ENCODE data around the gene AGAP1.

The AGAP1 gene

DNA sequence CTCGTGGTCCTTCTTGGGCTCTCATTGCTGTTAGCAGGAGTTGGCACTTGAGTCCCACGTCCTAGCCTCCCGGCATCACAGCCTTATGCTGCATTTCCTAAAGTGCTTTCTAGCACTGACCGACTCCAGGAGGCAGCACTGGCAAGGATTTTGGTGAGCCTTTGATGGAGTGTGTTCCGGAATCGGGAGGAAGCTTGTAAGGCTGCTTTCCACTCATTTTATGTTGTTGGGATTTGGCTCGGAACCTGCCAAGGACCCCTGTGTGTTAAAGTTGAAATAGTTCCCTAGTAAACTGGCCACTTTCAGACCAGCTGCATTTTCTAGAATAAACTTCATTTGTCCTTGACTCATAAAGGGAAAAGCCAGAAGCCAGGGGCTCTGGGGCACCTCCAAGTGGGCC, 88.9 kb downstream of the AGAP1 start:
- TF ChIP-seq POLR2AphosphoS5 (IDR thresholded peaks at IDR 0.05; ENCODE audit: low read depth, low read length) (no peak), SIN3A (IDR thresholded peaks at IDR 0.05; ENCODE audit: borderline replicate concordance, insufficient read depth, low read length) (no peak), FOXP2 (optimal IDR thresholded peaks at IDR 0.05; ENCODE audit: borderline replicate concordance, extremely low read depth, extremely low read length, insufficient read depth) (no peak), TAF1 (IDR thresholded peaks at IDR 0.05; ENCODE audit: borderline replicate concordance, insufficient read depth, low read length) (no peak)
- TF ChIP-seq, protein P1, sequence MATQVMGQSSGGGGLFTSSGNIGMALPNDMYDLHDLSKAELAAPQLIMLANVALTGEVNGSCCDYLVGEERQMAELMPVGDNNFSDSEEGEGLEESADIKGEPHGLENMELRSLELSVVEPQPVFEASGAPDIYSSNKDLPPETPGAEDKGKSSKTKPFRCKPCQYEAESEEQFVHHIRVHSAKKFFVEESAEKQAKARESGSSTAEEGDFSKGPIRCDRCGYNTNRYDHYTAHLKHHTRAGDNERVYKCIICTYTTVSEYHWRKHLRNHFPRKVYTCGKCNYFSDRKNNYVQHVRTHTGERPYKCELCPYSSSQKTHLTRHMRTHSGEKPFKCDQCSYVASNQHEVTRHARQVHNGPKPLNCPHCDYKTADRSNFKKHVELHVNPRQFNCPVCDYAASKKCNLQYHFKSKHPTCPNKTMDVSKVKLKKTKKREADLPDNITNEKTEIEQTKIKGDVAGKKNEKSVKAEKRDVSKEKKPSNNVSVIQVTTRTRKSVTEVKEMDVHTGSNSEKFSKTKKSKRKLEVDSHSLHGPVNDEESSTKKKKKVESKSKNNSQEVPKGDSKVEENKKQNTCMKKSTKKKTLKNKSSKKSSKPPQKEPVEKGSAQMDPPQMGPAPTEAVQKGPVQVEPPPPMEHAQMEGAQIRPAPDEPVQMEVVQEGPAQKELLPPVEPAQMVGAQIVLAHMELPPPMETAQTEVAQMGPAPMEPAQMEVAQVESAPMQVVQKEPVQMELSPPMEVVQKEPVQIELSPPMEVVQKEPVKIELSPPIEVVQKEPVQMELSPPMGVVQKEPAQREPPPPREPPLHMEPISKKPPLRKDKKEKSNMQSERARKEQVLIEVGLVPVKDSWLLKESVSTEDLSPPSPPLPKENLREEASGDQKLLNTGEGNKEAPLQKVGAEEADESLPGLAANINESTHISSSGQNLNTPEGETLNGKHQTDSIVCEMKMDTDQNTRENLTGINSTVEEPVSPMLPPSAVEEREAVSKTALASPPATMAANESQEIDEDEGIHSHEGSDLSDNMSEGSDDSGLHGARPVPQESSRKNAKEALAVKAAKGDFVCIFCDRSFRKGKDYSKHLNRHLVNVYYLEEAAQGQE (IDR thresholded peaks at IDR 0.05; ENCODE audit: insufficient read depth in 1 of 2, low read depth in 2 of 2, low read length in 2 of 2), result no peak

DNA sequence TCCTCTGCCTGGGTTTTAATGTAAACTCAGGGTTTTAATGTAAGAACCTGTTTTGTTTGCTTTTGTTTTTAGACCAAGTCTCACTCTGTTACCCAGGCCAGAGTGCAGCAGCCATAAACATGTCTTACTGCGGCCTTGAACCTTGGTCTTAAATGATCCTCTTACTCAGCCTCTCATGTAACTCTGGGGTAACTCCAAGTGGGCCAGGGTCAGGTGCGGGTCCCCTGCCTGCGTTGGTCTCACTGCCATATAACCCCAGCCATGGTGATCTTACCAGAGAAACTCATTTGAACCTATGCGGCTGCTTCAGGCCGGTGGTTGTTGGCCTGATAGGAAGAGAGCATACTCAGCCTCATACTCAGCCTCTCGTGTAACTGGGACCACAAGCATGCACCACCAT, 89.3 kb downstream of the AGAP1 start:
- TF ChIP-seq TAF1 (IDR thresholded peaks at IDR 0.05; ENCODE audit: borderline replicate concordance, insufficient read depth, low read length) (no peak), POLR2AphosphoS5 (IDR thresholded peaks at IDR 0.05; ENCODE audit: low read depth, low read length) (no peak), FOXP2 (optimal IDR thresholded peaks at IDR 0.05; ENCODE audit: borderline replicate concordance, extremely low read depth, extremely low read length, insufficient read depth) (no peak), SIN3A (IDR thresholded peaks at IDR 0.05; ENCODE audit: borderline replicate concordance, insufficient read depth, low read length) (no peak)
- TF ChIP-seq, protein P1 (IDR thresholded peaks at IDR 0.05; ENCODE audit: insufficient read depth in 1 of 2, low read depth in 2 of 2, low read length in 2 of 2), result no peak

DNA sequence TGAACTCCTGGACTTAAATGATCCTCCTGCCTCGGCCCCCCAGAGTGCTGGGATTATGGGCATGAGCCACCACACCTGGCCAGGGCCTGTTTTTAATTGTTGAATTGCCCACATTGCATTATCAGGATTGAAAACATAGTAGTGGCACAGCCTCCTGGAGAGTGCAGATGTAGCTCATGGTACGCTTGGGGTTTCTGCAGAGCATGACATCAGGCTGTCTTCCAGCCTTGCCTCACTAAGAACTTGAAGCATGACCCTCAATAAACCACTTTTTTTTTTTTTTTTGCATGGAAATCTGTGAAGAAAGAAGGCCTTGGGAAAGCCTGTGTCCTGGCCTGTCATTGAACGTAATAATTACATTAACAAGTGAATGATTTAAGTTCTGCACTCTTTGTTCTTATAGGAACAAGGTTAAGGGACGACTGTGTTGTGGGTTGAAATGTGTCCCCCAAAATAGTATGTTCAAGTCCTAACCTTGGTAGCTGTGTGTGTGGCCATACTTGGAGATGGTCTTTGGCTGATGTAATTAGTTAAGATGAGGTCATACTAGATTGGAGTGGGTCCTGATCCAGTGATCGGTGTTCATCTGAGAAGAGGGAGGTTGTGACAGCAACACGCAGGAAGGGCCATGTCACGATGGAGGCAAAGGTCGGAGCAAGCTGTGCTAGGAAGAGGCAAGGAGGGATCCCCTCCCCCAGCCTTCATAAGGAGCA, 90.2 kb downstream of the AGAP1 start:
- TF ChIP-seq, protein P1 (IDR thresholded peaks at IDR 0.05; ENCODE audit: insufficient read depth in 1 of 2, low read depth in 2 of 2, low read length in 2 of 2), result no peak

DNA sequence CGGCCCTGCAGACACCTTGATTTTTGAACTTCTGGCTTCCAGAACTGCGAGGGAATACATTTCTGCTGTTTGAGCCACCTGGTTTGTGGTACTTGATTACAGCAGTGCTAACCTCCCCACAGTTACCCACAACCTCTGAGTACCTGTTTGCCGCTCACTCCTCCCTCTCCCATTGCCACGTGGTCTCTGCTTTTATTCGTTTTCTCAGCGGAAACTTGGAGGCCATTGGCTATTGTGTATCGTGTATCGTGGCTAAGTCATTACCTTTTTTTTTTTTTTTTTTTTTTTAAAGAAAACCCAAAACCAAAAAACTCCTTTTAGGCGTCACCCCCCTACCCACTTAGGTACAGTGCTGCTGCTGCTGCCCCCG, 90.8 kb downstream of the AGAP1 start:
- TF ChIP-seq POLR2AphosphoS5 (IDR thresholded peaks at IDR 0.05; ENCODE audit: low read depth, low read length) (no peak), SIN3A (IDR thresholded peaks at IDR 0.05; ENCODE audit: borderline replicate concordance, insufficient read depth, low read length) (no peak), TAF1 (IDR thresholded peaks at IDR 0.05; ENCODE audit: borderline replicate concordance, insufficient read depth, low read length) (no peak), FOXP2 (optimal IDR thresholded peaks at IDR 0.05; ENCODE audit: borderline replicate concordance, extremely low read depth, extremely low read length, insufficient read depth) (no peak)
- TF ChIP-seq, protein P1 (IDR thresholded peaks at IDR 0.05; ENCODE audit: insufficient read depth in 1 of 2, low read depth in 2 of 2, low read length in 2 of 2), result no peak

DNA sequence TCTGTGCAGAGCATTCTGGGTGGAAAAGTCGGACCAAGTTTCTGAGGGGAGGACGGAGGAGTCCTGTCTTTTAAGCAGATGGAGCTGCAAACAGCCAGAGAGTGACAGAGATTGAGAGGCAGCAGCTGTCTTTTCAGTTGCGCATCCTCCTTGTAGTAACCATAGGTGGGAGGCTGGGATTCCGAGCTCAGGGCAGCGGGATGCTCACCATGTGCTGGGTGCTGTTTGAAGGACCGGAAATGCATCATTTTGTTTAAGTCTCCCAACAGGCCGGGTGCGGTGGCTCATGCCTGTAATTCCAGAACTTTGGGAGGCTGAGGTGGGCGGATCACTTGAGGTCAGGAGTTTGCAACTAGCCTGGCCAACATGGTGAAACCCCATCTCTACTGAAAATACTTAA, 93.4 kb downstream of the AGAP1 start:
- no peak for TF ChIP-seq TAF1 (IDR thresholded peaks at IDR 0.05; ENCODE audit: borderline replicate concordance, insufficient read depth, low read length)
- TF ChIP-seq FOXP2 (optimal IDR thresholded peaks at IDR 0.05; ENCODE audit: borderline replicate concordance, extremely low read depth, extremely low read length, insufficient read depth), result no peak
- no peak for TF ChIP-seq POLR2AphosphoS5 (IDR thresholded peaks at IDR 0.05; ENCODE audit: low read depth, low read length)
- TF ChIP-seq, protein P1 (IDR thresholded peaks at IDR 0.05; ENCODE audit: insufficient read depth in 1 of 2, low read depth in 2 of 2, low read length in 2 of 2), result no peak
- TF ChIP-seq SIN3A (IDR thresholded peaks at IDR 0.05; ENCODE audit: borderline replicate concordance, insufficient read depth, low read length), result no peak
